A673 (cell line): Measurements from ENCODE around the gene BMPR1A.

Source experiments
- CTCF ChIP-seq: fragments of 300-800, 200-600 bp; sonication (generic); conservative IDR thresholded peaks from 2 replicates; pipeline ENCODE4 v1.5.1; 2017; ENCODE audit warnings: low read depth, mild to moderate bottlenecking, antibody characterized with exemption, low read length, moderate library complexity, mixed read lengths
- EZH2 ChIP-seq: fragments of 200-600 bp; sonication (generic); IDR thresholded peaks from 2 replicates; pipeline ENCODE4 v1.6.1; 2017; ENCODE audit warnings: borderline replicate concordance, low read depth, mild to moderate bottlenecking, mixed read lengths, antibody characterized with exemption, low read length; ENCODE audit not compliant: poor library complexity, severe bottlenecking

DNA sequence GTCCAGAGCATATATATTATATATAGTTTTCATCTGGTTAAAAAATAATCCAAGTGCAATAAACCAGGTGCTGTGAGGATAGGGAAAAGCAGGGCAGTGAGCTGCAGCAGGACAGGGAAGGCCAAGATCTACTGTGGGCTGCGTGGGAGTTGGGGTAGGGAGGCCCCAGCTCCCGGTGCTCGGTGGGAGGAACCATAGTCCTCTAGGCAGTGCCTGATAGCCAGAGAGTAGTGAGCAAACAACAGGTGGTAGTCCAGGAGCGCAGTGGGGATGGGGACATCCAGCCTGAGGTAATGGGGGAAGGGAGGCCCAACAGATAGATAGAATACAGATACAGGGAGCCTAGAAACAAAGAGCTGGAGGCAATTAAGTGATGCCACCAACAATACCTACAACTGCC lies 4.1 kb upstream of the BMPR1A start:
- TF ChIP-seq CTCF = no peak
- TF ChIP-seq EZH2 = no peak
